Posterior cingulate gyrus (tissue), 11 donors: Measurements from ENCODE around the gene FTSJ3.
"Not testable (repeated sequence)": the region's sequence is repeated elsewhere in the genome, so short reads cannot be mapped to it uniquely, and the experiment has no call there.

Experiments used
- DNase-seq, 10 donors: peaks; one replicate each; pipeline versions ENCODE4 v3.0.0 to v3.0.0-alpha.2; 2020 to 2021; ENCODE audit warnings: mixed read lengths in 3 of 10
- intact Hi-C: fragments of 100-400 bp; cut with DNase I; formaldehyde crosslinking; loops from one replicate; pipeline ENCODE4 v1.15.1; 2023

Gene FTSJ3, protein sequence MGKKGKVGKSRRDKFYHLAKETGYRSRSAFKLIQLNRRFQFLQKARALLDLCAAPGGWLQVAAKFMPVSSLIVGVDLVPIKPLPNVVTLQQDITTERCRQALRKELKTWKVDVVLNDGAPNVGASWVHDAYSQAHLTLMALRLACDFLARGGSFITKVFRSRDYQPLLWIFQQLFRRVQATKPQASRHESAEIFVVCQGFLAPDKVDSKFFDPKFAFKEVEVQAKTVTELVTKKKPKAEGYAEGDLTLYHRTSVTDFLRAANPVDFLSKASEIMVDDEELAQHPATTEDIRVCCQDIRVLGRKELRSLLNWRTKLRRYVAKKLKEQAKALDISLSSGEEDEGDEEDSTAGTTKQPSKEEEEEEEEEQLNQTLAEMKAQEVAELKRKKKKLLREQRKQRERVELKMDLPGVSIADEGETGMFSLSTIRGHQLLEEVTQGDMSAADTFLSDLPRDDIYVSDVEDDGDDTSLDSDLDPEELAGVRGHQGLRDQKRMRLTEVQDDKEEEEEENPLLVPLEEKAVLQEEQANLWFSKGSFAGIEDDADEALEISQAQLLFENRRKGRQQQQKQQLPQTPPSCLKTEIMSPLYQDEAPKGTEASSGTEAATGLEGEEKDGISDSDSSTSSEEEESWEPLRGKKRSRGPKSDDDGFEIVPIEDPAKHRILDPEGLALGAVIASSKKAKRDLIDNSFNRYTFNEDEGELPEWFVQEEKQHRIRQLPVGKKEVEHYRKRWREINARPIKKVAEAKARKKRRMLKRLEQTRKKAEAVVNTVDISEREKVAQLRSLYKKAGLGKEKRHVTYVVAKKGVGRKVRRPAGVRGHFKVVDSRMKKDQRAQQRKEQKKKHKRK

DNA sequence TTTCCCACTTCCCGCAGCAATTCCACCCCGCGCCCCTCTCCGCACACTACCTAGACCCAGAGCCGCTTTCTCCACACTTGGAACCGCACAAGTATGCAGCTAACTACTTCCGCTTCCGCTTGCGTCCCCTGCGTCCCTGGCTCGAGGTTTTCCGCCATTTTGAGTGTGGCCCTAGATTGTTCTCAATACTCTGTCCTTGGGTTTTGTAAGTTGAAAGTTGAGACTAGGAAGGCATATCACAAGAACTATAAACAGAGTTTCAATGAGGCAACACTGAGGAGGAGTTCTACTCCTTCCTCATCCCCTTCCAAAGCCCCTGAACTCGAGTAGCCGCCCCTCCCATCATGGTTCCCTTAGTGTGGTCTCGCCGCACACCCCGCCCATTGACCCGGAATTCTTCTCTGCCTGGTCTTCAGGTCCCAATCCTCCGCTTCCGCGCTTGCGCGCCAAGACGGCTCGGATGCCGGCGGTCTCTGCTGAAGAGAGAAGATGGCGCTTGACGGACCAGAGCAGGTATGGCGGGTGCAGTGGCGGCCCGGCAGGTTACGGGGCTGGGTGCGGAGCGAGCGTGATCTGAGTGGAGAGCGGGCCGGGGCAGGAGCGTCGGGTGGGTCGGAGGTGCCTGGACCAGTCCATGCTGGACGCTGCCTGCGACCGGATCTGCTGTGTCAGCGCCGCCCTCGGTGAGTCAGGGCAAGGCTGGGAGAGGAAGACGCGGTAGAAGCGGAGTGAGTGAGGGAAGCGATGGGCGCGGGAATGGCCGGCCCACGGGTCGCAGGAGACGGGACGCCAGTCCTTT, at the start of gene FTSJ3, which contains the start of gene PSMC5:
Gene FTSJ3, minus strand, starts transcription at position 662 of the 799 bp plus-strand sequence. CDS start 761 bp downstream, outside the sequence.
Gene PSMC5, plus strand, starts transcription at position 430 of the 799 bp plus-strand sequence. Its CDS starts 60 bp downstream, at position 490.
- DNase-seq, result peak; percentile 95 to 100 (median 97)
- intact Hi-C loops, result loop anchor here (1.0 to 2.0 kb wide), 2 partner anchors 16 to 53 kb away; partner anchors contain the start of genes DDX42 and SMARCD2

- intact Hi-C loops, result not testable (repeated sequence)
- peak in 1 of 10 donors; percentile 14 for DNase-seq
These were observed 47.2 kb upstream of the FTSJ3 start for GRCh38 chr17:63874693-63875092.

GRCh38 chr17:63874061-63874626, 46.7 kb upstream of the FTSJ3 start:
- DNase-seq, result peak in 1 of 10 donors; percentile 10

DNA sequence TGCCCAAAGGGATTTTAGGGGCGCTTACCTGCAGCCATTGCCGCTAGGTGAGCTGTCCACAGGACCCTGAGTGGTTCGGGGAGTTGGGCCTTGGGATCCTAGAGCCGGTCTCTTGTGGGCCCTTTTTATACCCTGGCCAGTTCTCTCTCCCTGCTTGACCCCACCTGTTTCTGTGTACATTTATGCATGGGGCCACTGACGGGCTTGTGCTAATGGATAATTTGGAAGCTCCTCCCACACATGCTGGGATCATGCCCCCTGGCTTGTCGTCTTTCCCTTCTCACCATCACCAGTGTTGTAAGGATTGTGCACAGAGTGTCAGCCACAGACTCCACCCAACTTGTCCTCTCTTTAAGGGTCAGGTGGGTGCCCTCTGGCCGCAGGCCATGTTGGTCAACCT, 46.1 kb upstream of the FTSJ3 start, which contains the start of gene CSH2:
Gene CSH2, minus strand, starts transcription at position 101 of the 400 bp plus-strand sequence. Its CDS starts 63 bp downstream, at position 38.
- peak in 1 of 10 donors; percentile 18 for DNase-seq
- intact Hi-C loops, result not testable (repeated sequence)

More at GRCh38 chr17:63874061-63874626, 46.7 kb upstream of the FTSJ3 start:
- intact Hi-C loops, result not testable (repeated sequence)

- intact Hi-C loops, result not testable (repeated sequence)
These were observed 44.3 kb upstream of the FTSJ3 start for GRCh38 chr17:63871646-63872365.

DNA sequence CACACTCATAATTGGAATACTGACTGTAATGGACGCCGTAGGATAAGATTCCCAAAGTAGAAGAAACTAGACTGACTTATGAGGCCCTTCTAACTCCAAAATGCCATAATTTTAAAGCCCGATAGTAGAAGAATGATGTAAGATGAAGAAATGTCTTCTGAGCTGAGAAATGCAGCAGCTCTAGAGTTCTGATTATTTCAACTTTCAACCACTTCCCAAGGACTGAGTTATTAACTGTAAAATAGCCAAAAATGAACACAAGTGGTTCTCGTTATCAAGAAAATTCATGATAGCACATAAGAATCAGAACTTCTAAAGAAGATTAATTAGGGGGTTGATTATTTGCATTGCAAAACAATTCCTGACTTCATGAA, 42.8 kb upstream of the FTSJ3 start:
- intact Hi-C loops, result not testable (repeated sequence)

More at GRCh38 chr17:63871646-63872365, 44.3 kb upstream of the FTSJ3 start:
- peak in 1 of 10 donors; percentile 25 for DNase-seq

GRCh38 chr17:63869491-63870291, 42.2 kb upstream of the FTSJ3 start:
- intact Hi-C loops, DNase-seq: not testable (repeated sequence)

More for the DNA sequence above, 42.8 kb upstream of the FTSJ3 start:
- DNase-seq, result not testable (repeated sequence)

- intact Hi-C loops, result not testable (repeated sequence)
- DNase-seq, result peak in 1 of 10 donors; percentile 63
These were observed 39.2 kb upstream of the FTSJ3 start for GRCh38 chr17:63866625-63867024.

- intact Hi-C loops, result no loop called here
These were observed 31.8 kb upstream of the FTSJ3 start for GRCh38 chr17:63859257-63859656.

DNA sequence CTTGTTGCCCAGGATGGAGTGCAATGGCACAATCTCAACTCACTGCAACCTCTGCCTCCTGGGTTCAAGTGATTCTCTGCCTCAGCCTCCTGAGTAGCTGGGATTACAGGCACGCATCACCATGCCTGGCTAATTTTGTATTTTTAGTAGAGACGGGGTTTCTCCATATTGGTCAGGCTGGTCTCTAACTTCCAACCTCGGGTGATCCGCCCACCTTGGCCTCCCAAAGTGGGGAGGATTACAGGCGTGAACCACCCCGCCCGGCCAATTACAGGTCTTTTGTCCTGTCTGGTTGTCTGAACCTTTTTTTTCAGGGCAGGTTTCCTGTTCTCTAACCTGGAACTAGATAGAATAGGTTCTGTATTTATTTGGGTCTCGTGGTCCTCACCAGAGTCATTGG, 29.0 kb upstream of the FTSJ3 start:
- intact Hi-C loops, result not testable (repeated sequence)
- peak in 2 of 10 donors; percentile 52 to 57 for DNase-seq

More at GRCh38 chr17:63859257-63859656, 31.8 kb upstream of the FTSJ3 start:
- peak in 1 of 10 donors; percentile 27 for DNase-seq

- intact Hi-C loops, result no loop called here
- no peak for DNase-seq
These were observed 27.7 kb upstream of the FTSJ3 start for GRCh38 chr17:63855185-63855584.

DNA sequence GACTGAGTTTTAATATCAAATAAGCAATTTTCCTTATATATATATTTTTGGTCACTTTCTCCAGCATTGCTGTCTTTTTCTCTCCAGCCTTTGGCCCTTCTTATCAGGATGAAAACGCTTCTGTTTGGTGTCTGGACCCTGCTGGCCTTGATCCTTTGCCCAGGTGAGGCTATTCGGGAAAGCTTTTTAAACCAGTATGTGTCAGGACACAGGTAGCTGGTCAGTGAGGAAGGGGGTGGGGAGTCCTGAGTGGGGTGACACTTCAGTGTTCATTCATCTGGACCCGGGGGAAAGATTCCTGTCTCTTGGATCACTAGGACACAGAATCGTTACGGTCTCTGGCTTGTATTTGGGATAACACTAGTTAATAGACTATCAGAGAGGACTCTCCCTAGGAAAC, 27.2 kb upstream of the FTSJ3 start:
- intact Hi-C loops, result no loop called here
- no peak for DNase-seq

DNA sequence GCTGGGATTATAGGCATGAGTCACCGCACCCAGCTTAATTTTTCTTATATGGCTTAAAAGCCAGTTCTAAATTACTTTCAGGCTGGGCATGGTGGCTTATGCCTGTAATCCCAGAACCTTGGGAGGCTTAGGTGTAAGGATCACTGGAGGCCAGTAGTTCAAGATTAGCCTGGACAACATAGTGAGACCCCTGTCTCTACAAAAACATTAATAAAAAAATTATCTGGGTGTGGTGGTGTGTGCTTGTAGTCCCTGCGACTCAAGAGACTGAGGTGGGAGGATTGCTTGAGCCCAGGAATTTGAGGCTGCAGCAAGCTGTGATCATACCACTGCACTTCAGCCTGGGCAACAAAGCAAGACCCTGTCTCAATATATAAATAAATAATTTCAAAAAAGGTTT, 25.8 kb upstream of the FTSJ3 start:
- intact Hi-C loops, result no loop called here
- peak in 1 of 10 donors; percentile 5 for DNase-seq

DNA sequence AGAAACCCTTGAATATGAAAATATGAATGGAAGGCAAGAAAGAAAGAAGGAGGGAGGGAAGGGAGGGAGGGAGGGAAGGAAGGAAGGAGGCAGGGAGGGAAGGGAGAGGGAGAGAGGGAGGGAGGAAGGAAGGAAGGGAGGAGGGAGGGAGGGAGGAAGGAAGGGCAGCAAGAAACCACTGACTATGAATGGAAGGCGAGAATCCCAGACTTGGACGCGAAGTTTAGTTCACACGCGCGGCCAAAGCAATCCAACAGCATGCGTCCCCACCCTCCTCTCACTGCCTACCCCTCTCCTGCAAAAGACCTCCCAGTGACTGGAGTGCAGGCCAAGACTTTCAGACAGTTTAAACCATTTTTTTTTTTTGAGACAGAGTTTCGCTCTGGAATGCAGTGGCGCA, 22.9 kb upstream of the FTSJ3 start:
- DNase-seq, result no peak
- intact Hi-C loops, result no loop called here

- intact Hi-C loops, result no loop called here
These were observed 21.6 kb upstream of the FTSJ3 start for GRCh38 chr17:63848834-63849689.

DNA sequence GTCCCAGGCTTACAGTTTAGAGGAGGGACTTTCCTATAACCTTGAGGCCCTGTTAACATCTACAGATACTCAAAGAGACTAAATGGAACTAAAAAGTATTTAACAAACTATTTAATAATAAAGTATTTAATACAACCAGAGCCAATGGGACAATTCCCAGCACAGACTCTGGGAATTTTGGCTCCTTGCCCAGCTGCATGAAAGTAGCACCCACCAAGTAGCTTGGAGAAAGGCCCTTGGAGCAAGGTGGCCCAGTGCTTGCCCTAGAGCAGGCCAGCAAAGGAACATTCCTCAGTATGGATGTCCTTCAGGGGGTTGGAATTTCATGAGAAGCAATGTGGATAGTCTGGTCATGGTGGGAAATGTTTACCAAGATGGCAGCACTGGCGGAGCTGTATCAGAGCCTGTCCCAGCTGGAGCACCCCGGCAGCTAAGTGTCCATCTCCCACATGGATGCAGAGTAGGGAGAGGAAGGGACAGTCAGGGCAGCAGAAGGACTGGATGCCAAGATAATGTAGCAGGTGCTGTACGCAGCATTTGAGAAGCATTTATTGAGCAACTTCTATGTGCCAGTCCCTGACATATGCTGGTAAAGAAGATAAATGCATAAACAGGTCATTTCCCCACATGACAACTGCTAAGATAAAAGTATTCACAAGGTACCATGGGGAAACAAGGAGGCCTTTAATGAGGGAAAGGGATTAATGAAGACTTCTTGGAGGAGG, 20.2 kb upstream of the FTSJ3 start:
- intact Hi-C loops, result no loop called here
- peak in 1 of 10 donors; percentile 44 for DNase-seq

More at GRCh38 chr17:63848834-63849689, 21.6 kb upstream of the FTSJ3 start:
- DNase-seq, result peak; percentile 82 to 98 (median 92)
